Measurements from ENCODE around the gene GTF2F1. TPM values are rescaled to one million over a fixed set of nuclear protein-coding genes. Genes with fewer than 3 reads are reported as not detected.

Gene GTF2F1
- total RNA-seq, 1 experiment from 2014 or later = 39.2 TPM

DNA sequence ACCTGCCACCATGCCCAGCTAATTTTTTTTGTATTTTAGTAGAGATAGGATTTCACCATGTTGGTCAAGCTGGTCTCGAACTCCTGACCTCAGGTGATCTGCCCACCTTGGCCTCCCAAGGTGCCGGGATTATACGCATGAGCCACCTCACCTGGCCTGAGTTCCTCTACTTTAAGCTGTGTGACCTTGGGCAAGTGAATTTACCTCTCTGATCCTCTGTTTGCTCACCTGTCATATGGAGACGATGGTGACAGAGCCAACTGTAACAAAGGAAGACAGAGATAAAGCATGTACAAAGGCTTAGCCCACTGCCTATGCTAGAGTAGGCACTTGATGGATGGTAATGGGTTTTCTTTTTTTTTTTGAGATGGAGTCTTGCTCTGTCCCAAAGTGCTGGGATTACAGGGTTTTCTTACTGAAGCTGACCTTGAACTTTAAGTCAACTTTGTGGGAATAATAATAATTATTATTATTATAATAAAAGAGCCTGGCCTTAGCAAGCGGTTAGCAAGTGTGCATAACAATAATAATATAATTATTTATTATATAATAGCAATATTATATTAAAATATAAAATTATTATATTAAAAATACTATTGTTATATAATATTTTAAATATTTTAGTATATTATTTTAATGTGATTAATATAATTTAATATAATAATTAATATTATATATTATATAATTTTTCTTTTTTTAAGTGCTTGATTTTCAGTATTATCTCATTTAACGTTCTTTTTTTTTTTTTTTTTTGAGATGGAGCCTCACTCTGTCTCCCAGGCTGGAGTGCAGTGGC lies 58.3 kb downstream of the GTF2F1 start:
- H3K9me3 Mint-ChIP-seq (ENCODE audit: low read depth, unreplicated experiment) = no peaks in the 10 kb centered on the region
- H3K4me1 Mint-ChIP-seq (ENCODE audit: low read depth, unreplicated experiment) = no peaks in the 10 kb centered on the region
- H3K36me3 Mint-ChIP-seq (ENCODE audit: insufficient read depth, unreplicated experiment) = no peaks in the 10 kb centered on the region
- no peak for DNase-seq
- H3K27ac Mint-ChIP-seq (ENCODE audit: unreplicated experiment) = no peak overlapping the region
- intact Hi-C loops (cut with micrococcal nuclease; ENCODE audit: unreplicated experiment) = no loop called here
- CTCF ChIA-PET = no interaction called here
- H3K27me3 Mint-ChIP-seq (ENCODE audit: unreplicated experiment) = no peaks in the 10 kb centered on the region
- no TSS peak for BruUV-seq (replicated peaks)
- no peak for TF ChIP-seq CTCF (IDR thresholded peaks at IDR 0.05; ENCODE audit: unreplicated experiment)
- H3K4me3 Mint-ChIP-seq (ENCODE audit: low read depth, unreplicated experiment) = no peak overlapping the region

GRCh38 chr19:6333439-6333838 lies 59.5 kb downstream of the GTF2F1 start, which contains the start of gene ACER1:
ACER1 (minus strand) TSS chr19:6333612; CDS start chr19:6333551, 61 bp downstream.
- no peak for TF ChIP-seq CTCF (IDR thresholded peaks at IDR 0.05; ENCODE audit: unreplicated experiment)
- Mint-ChIP-seq H3K36me3 (ENCODE audit: insufficient read depth, unreplicated experiment) (no peaks in the 10 kb centered on the region), H3K9me3 (ENCODE audit: low read depth, unreplicated experiment) (no peaks in the 10 kb centered on the region), H3K4me3 (ENCODE audit: low read depth, unreplicated experiment) (no peak within 1 kb of the TSS), H3K27me3 (ENCODE audit: unreplicated experiment) (no peaks in the 10 kb centered on the region), H3K4me1 (ENCODE audit: low read depth, unreplicated experiment) (no peaks in the 10 kb centered on the region), H3K27ac (ENCODE audit: unreplicated experiment) (no peak within 1 kb of the TSS)
- no TSS peak for BruUV-seq (replicated peaks)
- intact Hi-C loops (cut with micrococcal nuclease; ENCODE audit: unreplicated experiment) = no loop called here
- DNase-seq = peak; percentile 43
- CTCF ChIA-PET = interaction anchor here (0.6 kb wide), 1 partner anchor 352 kb away, joined by 5 read pairs; no protein-coding TSS in a partner anchor

Small RNAs within 50 kb of the gene (microRNA-seq; reads per million reads assigned to microRNA genes)
- 13.4 reads per million, percentile 38 among the genes with 10 or more reads in this experiment for gene MIR3940
- gene MIR6790 = not detected
- gene MIR6885 = 3.2 reads per million

Other genes with a start within 250 kb of the GTF2F1 start
- 45.8 and 49.8 TPM in 2 replicates for gene MLLT1, start 113.2 kb downstream of the GTF2F1 start, total RNA-seq (2022)
- gene ACER1, start 59.6 kb downstream of the GTF2F1 start, total RNA-seq (2022) = not detected in 2 replicates
- 50.4 and 53.4 TPM in 2 replicates for gene CLPP, start 31.6 kb downstream of the GTF2F1 start, total RNA-seq (2022)
- 25.9 and 27.2 TPM in 2 replicates for gene ALKBH7, start 20.4 kb downstream of the GTF2F1 start, total RNA-seq (2022)
- 1.7 and 2.4 TPM in 2 replicates for gene PSPN, start 17.2 kb downstream of the GTF2F1 start, total RNA-seq (2022)
- 297 and 307 TPM in 2 replicates for gene KHSRP, start 31.6 kb upstream of the GTF2F1 start, total RNA-seq (2022)
- 1.4 and 2.9 TPM in 2 replicates for gene SLC25A41, start 40.6 kb upstream of the GTF2F1 start, total RNA-seq (2022)
- 67.6 and 78.7 TPM in 2 replicates for gene SLC25A23, start 66.6 kb upstream of the GTF2F1 start, total RNA-seq (2022)
- gene CRB3, start 71.1 kb upstream of the GTF2F1 start, total RNA-seq (2022) = 45.6 and 47.6 TPM in 2 replicates
- gene DENND1C, start 88.6 kb upstream of the GTF2F1 start, total RNA-seq (2022) = not detected in 2 replicates
- 1.4 and 1.5 TPM in 2 replicates for gene TUBB4A, start 109.1 kb upstream of the GTF2F1 start, total RNA-seq (2022)
- 0.92 and 1.6 TPM in 2 replicates for gene TNFSF9, start 137.9 kb upstream of the GTF2F1 start, total RNA-seq (2022)
- 0.68 TPM in 1 of 2 replicates, not detected in the other for gene CD70, start 198.0 kb upstream of the GTF2F1 start, total RNA-seq (2022)